Measurements from ENCODE around the gene DUOXA1.

DNA sequence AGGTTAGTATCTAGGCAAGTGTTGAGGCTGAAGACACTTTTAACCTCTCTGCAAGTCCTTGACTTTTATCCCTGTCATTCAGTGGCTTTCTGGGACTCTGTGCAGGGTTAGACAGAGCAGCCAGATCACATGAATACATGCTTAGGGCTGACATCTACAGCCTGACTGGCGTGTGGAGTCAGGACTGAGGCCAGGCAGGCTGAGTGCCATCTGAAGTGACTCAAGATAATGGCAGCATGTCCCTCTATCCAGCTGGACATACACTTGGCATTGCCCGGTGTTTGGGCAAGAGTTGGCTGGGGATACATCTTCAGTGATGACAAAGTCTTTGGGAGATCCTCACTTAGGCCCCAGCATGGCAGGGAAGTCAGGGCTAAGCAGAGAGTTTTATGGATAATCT is 38.1 kb downstream of the DUOXA1 start:
- TF ChIP-seq, protein P1, sequence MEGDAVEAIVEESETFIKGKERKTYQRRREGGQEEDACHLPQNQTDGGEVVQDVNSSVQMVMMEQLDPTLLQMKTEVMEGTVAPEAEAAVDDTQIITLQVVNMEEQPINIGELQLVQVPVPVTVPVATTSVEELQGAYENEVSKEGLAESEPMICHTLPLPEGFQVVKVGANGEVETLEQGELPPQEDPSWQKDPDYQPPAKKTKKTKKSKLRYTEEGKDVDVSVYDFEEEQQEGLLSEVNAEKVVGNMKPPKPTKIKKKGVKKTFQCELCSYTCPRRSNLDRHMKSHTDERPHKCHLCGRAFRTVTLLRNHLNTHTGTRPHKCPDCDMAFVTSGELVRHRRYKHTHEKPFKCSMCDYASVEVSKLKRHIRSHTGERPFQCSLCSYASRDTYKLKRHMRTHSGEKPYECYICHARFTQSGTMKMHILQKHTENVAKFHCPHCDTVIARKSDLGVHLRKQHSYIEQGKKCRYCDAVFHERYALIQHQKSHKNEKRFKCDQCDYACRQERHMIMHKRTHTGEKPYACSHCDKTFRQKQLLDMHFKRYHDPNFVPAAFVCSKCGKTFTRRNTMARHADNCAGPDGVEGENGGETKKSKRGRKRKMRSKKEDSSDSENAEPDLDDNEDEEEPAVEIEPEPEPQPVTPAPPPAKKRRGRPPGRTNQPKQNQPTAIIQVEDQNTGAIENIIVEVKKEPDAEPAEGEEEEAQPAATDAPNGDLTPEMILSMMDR (IDR thresholded peaks at IDR 0.05): no peak
- TF ChIP-seq POLR2A (IDR thresholded peaks at IDR 0.05): no peak

Data from breast epithelium (tissue), 3 donors.